ENCODE data around the gene FBRSL1.

DNA sequence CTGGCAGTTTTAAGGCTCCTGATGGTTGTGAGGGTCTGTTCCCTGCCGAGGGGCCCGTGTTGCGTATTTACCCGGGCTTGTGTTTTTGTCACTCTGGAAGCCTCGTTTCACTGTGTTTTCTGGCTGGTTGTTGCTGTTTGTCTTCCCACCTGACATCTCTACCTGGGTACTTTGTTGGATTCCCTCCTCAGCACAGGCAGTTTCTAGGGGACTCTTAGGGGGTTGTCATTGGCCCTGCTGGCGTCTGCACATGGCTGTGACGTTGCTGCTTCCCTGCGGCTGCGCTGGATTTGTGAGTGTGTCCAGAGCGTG lies 6.4 kb downstream of the FBRSL1 start:
- TF ChIP-seq, protein P1, sequence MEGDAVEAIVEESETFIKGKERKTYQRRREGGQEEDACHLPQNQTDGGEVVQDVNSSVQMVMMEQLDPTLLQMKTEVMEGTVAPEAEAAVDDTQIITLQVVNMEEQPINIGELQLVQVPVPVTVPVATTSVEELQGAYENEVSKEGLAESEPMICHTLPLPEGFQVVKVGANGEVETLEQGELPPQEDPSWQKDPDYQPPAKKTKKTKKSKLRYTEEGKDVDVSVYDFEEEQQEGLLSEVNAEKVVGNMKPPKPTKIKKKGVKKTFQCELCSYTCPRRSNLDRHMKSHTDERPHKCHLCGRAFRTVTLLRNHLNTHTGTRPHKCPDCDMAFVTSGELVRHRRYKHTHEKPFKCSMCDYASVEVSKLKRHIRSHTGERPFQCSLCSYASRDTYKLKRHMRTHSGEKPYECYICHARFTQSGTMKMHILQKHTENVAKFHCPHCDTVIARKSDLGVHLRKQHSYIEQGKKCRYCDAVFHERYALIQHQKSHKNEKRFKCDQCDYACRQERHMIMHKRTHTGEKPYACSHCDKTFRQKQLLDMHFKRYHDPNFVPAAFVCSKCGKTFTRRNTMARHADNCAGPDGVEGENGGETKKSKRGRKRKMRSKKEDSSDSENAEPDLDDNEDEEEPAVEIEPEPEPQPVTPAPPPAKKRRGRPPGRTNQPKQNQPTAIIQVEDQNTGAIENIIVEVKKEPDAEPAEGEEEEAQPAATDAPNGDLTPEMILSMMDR (IDR thresholded peaks at IDR 0.05): no peak
- TF ChIP-seq EZH2 (IDR thresholded peaks at IDR 0.05; ENCODE audit: borderline replicate concordance, insufficient read depth, low read depth, low read length, poor library complexity, severe bottlenecking): no peak
